Pancreas (tissue), 10 donors: ENCODE data around the gene PRELID3B. TPM values are rescaled to one million over a fixed set of nuclear protein-coding genes. Genes with fewer than 3 reads are reported as not detected.

ENCODE experiments used
- ATAC-seq, 4 donors: fragments of 200-7000 bp; cut with Tn5 transposase; one replicate each; pipeline versions ENCODE4 v1.8.0 to v1.9.1; 2020; ENCODE audit warnings: mild to moderate bottlenecking in 4 of 4, moderate library complexity in 4 of 4
- DNase-seq, 6 donors: peaks; one replicate each; pipeline ENCODE4 v3.0.0-alpha.2; 2020
- FAIRE-seq: peaks from 2 replicates; lab custom pipeline; 2012; peaks lifted over from hg19 to GRCh38; lab: Jason Lieb, UNC
- H3K27ac ChIP-seq, 4 donors: fragments of 200-600 bp; sonication (generic); 1 replicate in 3 of 4; 2 replicates in 1 of 4; pipeline versions ENCODE4 v1.5.0 to v1.8.0; 2020
- H3K27me3 ChIP-seq, 4 donors: fragments of 200-600 bp; one replicate each; pipeline ENCODE4 v1.8.0; 2021
- H3K36me3 ChIP-seq, 3 donors: fragments of 200-600 bp; sonication (generic) in 1 of 3; one replicate each; pipeline versions ENCODE4 v1.5.0 to v1.8.0; 2020 to 2021
- H3K4me1 ChIP-seq, 3 donors: fragments of 200-600 bp; one replicate each; pipeline ENCODE4 v1.8.0; 2021
- H3K4me3 ChIP-seq, 4 donors: fragments of 200-600 bp; sonication (generic) in 2 of 4; one replicate each; pipeline versions ENCODE4 v1.5.0 to v1.8.0; 2020 to 2021
- H3K9me3 ChIP-seq, 4 donors: fragments of 200-600 bp; one replicate each; pipeline ENCODE4 v1.8.0; 2021
- CTCF ChIP-seq, 4 donors: fragments of 200-600 bp; sonication (generic) in 3 of 4; IDR thresholded peaks; one replicate each; pipeline versions ENCODE4 v1.5.0 to v1.8.0; 2021; ENCODE audit warnings: antibody characterized with exemption in 4 of 4
- WGBS, 2 donors: extraction: QIAGEN DNeasy Blood & Tissue Kit; methylation state at CpG; one replicate each; pipeline ENCODE4 v1.1.7; 2013; 5-methylcytosine and 5-hydroxymethylcytosine counted together
- intact Hi-C, 3 donors: fragments of 100-400 bp; cut with DNase I; formaldehyde crosslinking; loops; one replicate each; pipeline versions ENCODE4 v1.11.1 to v1.14.2; 2022
- polyA plus RNA-seq, 2 donors: library from polyadenylated mRNA; stranded (reverse); fragments of 200-250 nt; gene quantifications; one replicate each; pipeline ENCODE4 v1.2.3, GENCODE V29; 2013
- total RNA-seq, 6 donors: library from RNA; stranded (reverse); fragmentation: NEBNext Ultra II Directional in 4 of 6; extraction: Animal tissue kit (Norgen Biotek cat#: 25700) in 4 of 6; gene quantifications; one replicate each; pipeline versions ENCODE4 v1.2.1 to v1.2.4, GENCODE V29; 2021 to 2023
- donor health status: healthy with polysubstance abuse.
- donor health status: DM: no; HTN: no; CAD: no; lungs with moderate emphysema.
- donor health status: DM: no; HTN: no; CAD: no.
- donor health status: control.
- donor health status: control.
- donor health status: Bipolar disorder and iron deficiency.
- donor health status: DM: yes; HTN: yes; CAD: no.
- donor health status: DM: no; HTN: no; CAD: no.
- donor health status: DM: no; HTN: no; CAD: no.
- donor health status: DM: yes; HTN: yes; CAD: no.

Gene PRELID3B
- total and polyA plus RNA-seq, 8 donors, result 8.4 to 24.9 (median 18.9) TPM

DNA sequence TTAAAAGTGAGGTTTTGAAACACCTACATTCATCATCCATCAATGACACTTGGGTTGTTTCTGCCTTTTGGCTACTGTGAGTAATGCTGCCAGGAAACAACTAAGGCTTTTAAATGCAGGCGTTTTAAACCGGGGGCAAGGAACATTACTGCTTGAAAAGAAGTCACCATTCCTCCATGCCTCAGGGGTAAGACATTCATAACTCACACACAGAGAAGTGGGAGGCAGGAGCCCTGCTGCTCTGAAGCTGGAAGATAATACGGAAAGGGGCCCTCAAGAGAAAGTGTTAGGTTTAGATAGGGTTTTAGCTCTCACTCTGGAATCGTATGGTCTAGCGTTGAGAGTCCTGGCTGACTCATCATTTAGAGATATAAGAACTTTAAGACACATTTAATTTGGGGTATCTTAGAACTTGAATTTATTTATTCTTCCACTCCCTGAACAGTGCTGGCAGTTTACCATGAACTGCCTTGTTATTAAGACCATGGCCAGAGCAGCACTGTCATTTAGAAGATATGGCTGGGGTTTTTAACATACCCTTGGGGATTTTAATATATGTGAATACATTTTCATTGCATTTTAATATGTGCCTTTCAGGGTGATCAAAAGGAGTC is 21.5 kb downstream of the PRELID3B start:
- Histone ChIP-seq H3K36me3 (no peaks in the 10 kb centered on the region), H3K9me3 (no peaks in the 10 kb centered on the region), H3K27me3 (no peaks in the 10 kb centered on the region), H3K4me3 (no peak overlapping the region), H3K4me1 (no peaks in the 10 kb centered on the region), H3K27ac (no peak overlapping the region)
- ATAC-seq (no peak), DNase-seq (no peak), FAIRE-seq (no peak)
- 82% methylated on average over 5 of the region's 5 CpGs for WGBS, 2 donors
- TF ChIP-seq CTCF (IDR thresholded peaks at IDR 0.05), result no peak
- intact Hi-C loops, result no loop called here

GRCh38 chr20:59019217-59019616 is 23.4 kb downstream of the PRELID3B start, which contains the start of gene TUBB1:
Gene TUBB1, plus strand, starts transcription at chr20:59019429. Its CDS starts 94 bp downstream, at chr20:59019523.
- ATAC-seq (no peak), FAIRE-seq (no peak), DNase-seq (no peak)
- no peak within 1 kb of the TSS for H3K4me3 ChIP-seq
- H3K27ac ChIP-seq, result no peak within 1 kb of the TSS
- H3K9me3 ChIP-seq, result no peaks in the 10 kb centered on the region
- no peaks in the 10 kb centered on the region for H3K36me3 ChIP-seq
- TF ChIP-seq CTCF (IDR thresholded peaks at IDR 0.05), result no peak
- H3K4me1 ChIP-seq, result no peaks in the 10 kb centered on the region
- intact Hi-C loops, result no loop called here
- WGBS, 2 donors, result 96% methylated on average over 5 of the region's 5 CpGs
- H3K27me3 ChIP-seq, result no peaks in the 10 kb centered on the region

- no peak overlapping the region for H3K4me3 ChIP-seq
- 94% methylated on average over 8 to 10 of the region's 10 CpGs for WGBS, 2 donors
- ATAC-seq, result no peak
These were observed 23.8 kb downstream of the PRELID3B start for GRCh38 chr20:59018817-59019216.

GRCh38 chr20:59017493-59018231 is 24.9 kb downstream of the PRELID3B start:
- intact Hi-C loops, result no loop called here
- Histone ChIP-seq H3K4me3 (no peak overlapping the region), H3K27me3 (no peaks in the 10 kb centered on the region), H3K9me3 (no peaks in the 10 kb centered on the region), H3K27ac (no peak overlapping the region), H3K4me1 (no peaks in the 10 kb centered on the region), H3K36me3 (no peaks in the 10 kb centered on the region)
- TF ChIP-seq CTCF (IDR thresholded peaks at IDR 0.05), result no peak
- peak in 2 of 6 donors; percentile 12 to 51 for DNase-seq
- ATAC-seq, result no peak
- WGBS, 2 donors, result 90 to 93% methylated on average over 14 to 16 of the region's 16 CpGs
- FAIRE-seq, result no peak

More at GRCh38 chr20:59018817-59019216, 23.8 kb downstream of the PRELID3B start:
- DNase-seq, result peak in 2 of 6 donors; percentile 21 to 55
- H3K4me1 ChIP-seq, result no peaks in the 10 kb centered on the region
- H3K9me3 ChIP-seq, result no peaks in the 10 kb centered on the region
- no peaks in the 10 kb centered on the region for H3K36me3 ChIP-seq
- intact Hi-C loops, result no loop called here
- H3K27ac ChIP-seq, result no peak overlapping the region
- no peak for TF ChIP-seq CTCF (IDR thresholded peaks at IDR 0.05)
- FAIRE-seq, result no peak
- H3K27me3 ChIP-seq, result no peaks in the 10 kb centered on the region
